ENCODE data around the gene NUMB.

The NUMB gene

GRCh38 chr14:73333031-73333430 lies 125.3 kb downstream of the NUMB start:
- no peak for DNase-seq (ENCODE audit: extremely low read depth, insufficient read length)
- Histone ChIP-seq H3K36me3 (ENCODE audit: control insufficient read depth, insufficient read depth, low read length) (no peaks in the 10 kb centered on the region), H3K27me3 (replicated peaks; ENCODE audit: control insufficient read depth, insufficient read depth, low read length) (no peaks in the 10 kb centered on the region), H3K4me3 (replicated peaks; ENCODE audit: low read depth, low read length) (no peak overlapping the region)
- no peak for TF ChIP-seq CTCF (IDR thresholded peaks at IDR 0.05; ENCODE audit: insufficient read depth, low read length, poor library complexity, severe bottlenecking)

DNA sequence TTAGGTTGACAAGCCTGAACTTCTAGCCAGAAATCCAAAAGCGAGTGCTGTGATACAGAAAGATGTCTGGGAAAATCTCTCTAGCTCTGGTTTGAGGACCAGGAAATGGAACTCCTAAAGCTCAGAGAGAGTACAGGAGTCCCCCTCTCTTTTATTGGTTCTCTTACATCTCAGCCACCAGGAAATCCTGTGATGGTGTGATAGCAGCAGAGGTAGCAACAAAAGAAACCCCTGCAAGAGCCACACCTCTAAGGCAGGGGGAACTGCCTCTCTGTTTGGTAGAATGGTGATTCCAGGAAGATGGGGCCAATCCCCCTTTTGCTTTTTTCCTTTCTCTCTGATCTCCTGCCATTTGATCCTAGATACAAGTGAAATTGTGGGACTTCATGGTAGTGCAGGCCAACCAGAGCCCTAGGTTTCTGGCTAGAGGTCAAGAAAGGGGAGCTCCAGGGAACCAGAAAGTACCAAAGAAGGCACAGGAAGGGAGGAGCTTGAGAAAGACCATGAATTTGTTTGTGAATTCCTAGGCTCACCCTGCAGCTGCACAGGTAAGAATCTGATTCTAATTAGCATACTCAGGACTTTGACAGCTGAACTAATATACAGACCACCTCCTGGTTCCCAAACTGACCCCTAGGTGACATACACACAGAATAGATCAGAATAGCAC lies 132.6 kb downstream of the NUMB start:
- no peaks in the 10 kb centered on the region for H3K27me3 ChIP-seq (replicated peaks; ENCODE audit: control insufficient read depth, insufficient read depth, low read length)
- no peak overlapping the region for H3K4me3 ChIP-seq (replicated peaks; ENCODE audit: low read depth, low read length)
- DNase-seq (ENCODE audit: extremely low read depth, insufficient read length) = no peak
- TF ChIP-seq CTCF (IDR thresholded peaks at IDR 0.05; ENCODE audit: insufficient read depth, low read length, poor library complexity, severe bottlenecking) = no peak
- no peaks in the 10 kb centered on the region for H3K36me3 ChIP-seq (ENCODE audit: control insufficient read depth, insufficient read depth, low read length)

- H3K36me3 ChIP-seq (ENCODE audit: control insufficient read depth, insufficient read depth, low read length) = no peaks in the 10 kb centered on the region
- TF ChIP-seq CTCF (IDR thresholded peaks at IDR 0.05; ENCODE audit: insufficient read depth, low read length, poor library complexity, severe bottlenecking) = no peak
- DNase-seq (ENCODE audit: extremely low read depth, insufficient read length) = no peak
- H3K4me3 ChIP-seq (replicated peaks; ENCODE audit: low read depth, low read length) = no peak overlapping the region
- no peaks in the 10 kb centered on the region for H3K27me3 ChIP-seq (replicated peaks; ENCODE audit: control insufficient read depth, insufficient read depth, low read length)
Observed at GRCh38 chr14:73325063-73325462, 133.3 kb downstream of the NUMB start.

- no peaks in the 10 kb centered on the region for H3K27me3 ChIP-seq (replicated peaks; ENCODE audit: control insufficient read depth, insufficient read depth, low read length)
- no peak for TF ChIP-seq CTCF (IDR thresholded peaks at IDR 0.05; ENCODE audit: insufficient read depth, low read length, poor library complexity, severe bottlenecking)
- H3K4me3 ChIP-seq (replicated peaks; ENCODE audit: low read depth, low read length) = no peak overlapping the region
- H3K36me3 ChIP-seq (ENCODE audit: control insufficient read depth, insufficient read depth, low read length) = no peaks in the 10 kb centered on the region
- no peak for DNase-seq (ENCODE audit: extremely low read depth, insufficient read length)
Observed at GRCh38 chr14:73324533-73324932, 133.8 kb downstream of the NUMB start.

- Histone ChIP-seq H3K36me3 (ENCODE audit: control insufficient read depth, insufficient read depth, low read length) (no peaks in the 10 kb centered on the region), H3K27me3 (replicated peaks; ENCODE audit: control insufficient read depth, insufficient read depth, low read length) (no peaks in the 10 kb centered on the region), H3K4me3 (replicated peaks; ENCODE audit: low read depth, low read length) (no peak overlapping the region)
- no peak for DNase-seq (ENCODE audit: extremely low read depth, insufficient read length)
- TF ChIP-seq CTCF (IDR thresholded peaks at IDR 0.05; ENCODE audit: insufficient read depth, low read length, poor library complexity, severe bottlenecking) = no peak
Observed at GRCh38 chr14:73323896-73324399, 134.4 kb downstream of the NUMB start.

DNA sequence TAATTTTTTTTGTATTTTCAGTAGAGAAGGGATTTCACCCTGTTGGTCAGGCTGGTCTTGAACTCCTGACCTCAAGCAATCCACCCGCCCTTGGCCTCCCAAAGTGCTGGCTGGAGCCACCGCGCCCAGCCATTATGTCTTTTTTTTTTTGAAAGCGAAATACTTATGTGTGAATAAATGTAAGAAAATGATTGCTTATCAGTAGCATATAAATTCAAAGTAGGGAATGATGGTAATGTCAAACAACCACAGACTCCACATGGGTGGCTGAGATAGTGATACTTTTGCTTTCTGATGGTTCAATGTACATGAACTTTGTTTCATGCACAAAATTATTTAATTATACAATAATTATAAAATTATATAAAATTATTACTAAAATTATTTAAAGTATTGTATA lies 145.2 kb downstream of the NUMB start:
- Histone ChIP-seq H3K4me3 (replicated peaks; ENCODE audit: low read depth, low read length) (no peak overlapping the region), H3K27me3 (replicated peaks; ENCODE audit: control insufficient read depth, insufficient read depth, low read length) (no peaks in the 10 kb centered on the region), H3K36me3 (ENCODE audit: control insufficient read depth, insufficient read depth, low read length) (no peaks in the 10 kb centered on the region)
- no peak for DNase-seq (ENCODE audit: extremely low read depth, insufficient read length)
- no peak for TF ChIP-seq CTCF (IDR thresholded peaks at IDR 0.05; ENCODE audit: insufficient read depth, low read length, poor library complexity, severe bottlenecking)

All from GM06990 (cell line).